DND-41 (cell line): ENCODE measurements around the gene SHFL.
A peak's percentile ranks its signal among the peaks of the same experiment; 100 is the strongest.

ENCODE experiments used
- ATAC-seq: fragments of 200-7000 bp; cut with Tn5 transposase; 3 replicates; pipeline ENCODE4 v1.9.1; 2021; ENCODE audit warnings: low read depth; ENCODE audit not compliant: insufficient read depth
- DNase-seq: peaks from one replicate; pipeline ENCODE4 v3.0.0-alpha.2; 2020
- H2AFZ ChIP-seq: 2 replicates; pipeline ENCODE4 v1.6.0; 2012; ENCODE audit warnings: low read depth, low read length
- H3K27ac ChIP-seq: 2 replicates; pipeline ENCODE4 v1.5.1; 2012; ENCODE audit warnings: low read length, inconsistent platforms
- H3K27me3 ChIP-seq: fragments of 200-600 bp; sonication (generic); 2 replicates; pipeline ENCODE4 v1.6.0; 2012; ENCODE audit warnings: low read length, mild to moderate bottlenecking, inconsistent platforms; ENCODE audit not compliant: insufficient read depth, poor library complexity
- H3K36me3 ChIP-seq: 2 replicates; pipeline ENCODE4 v1.5.1; 2012; ENCODE audit warnings: low read length, inconsistent platforms; ENCODE audit not compliant: insufficient read depth
- H3K4me1 ChIP-seq: 2 replicates; pipeline ENCODE4 v1.5.1; 2012; ENCODE audit warnings: mild to moderate bottlenecking, low read length; ENCODE audit not compliant: insufficient read depth
- H3K4me2 ChIP-seq: 2 replicates; pipeline ENCODE4 v1.6.0; 2012; ENCODE audit warnings: mild to moderate bottlenecking, moderate library complexity, low read length, inconsistent platforms; ENCODE audit not compliant: insufficient read depth
- H3K4me3 ChIP-seq, 2 experiments: fragments of 200-600 bp in 1 of 2; shearing (Covaris generic) in 1 of 2; 2 replicates each; pipeline ENCODE4 v1.5.1; 2012 to 2016; ENCODE audit warnings: inconsistent platforms in 2 of 2, low read length in 2 of 2, mild to moderate bottlenecking in 2 of 2, low read depth in 1 of 2, moderate library complexity in 1 of 2
- H3K79me2 ChIP-seq: 2 replicates; pipeline ENCODE4 v1.6.0; 2012; ENCODE audit warnings: low read length, inconsistent platforms; ENCODE audit not compliant: insufficient read depth
- H3K9ac ChIP-seq: 2 replicates; pipeline ENCODE4 v1.6.0; 2012; ENCODE audit warnings: low read depth, mild to moderate bottlenecking, inconsistent platforms, low read length, moderate library complexity
- H3K9me3 ChIP-seq: 2 replicates; pipeline ENCODE4 v1.5.1; 2012; ENCODE audit warnings: low read length, moderate library complexity, mild to moderate bottlenecking, inconsistent platforms; ENCODE audit not compliant: insufficient read depth, severe bottlenecking
- H4K20me1 ChIP-seq: 2 replicates; pipeline ENCODE4 v1.6.0; 2012; ENCODE audit warnings: low read length; ENCODE audit not compliant: insufficient read depth
- EZH2 ChIP-seq: IDR thresholded peaks from 3 replicates; pipeline ENCODE4 v1.6.1; 2012; ENCODE audit warnings: borderline replicate concordance, low read depth, mild to moderate bottlenecking, moderate library complexity, low read length, inconsistent platforms; ENCODE audit not compliant: severe bottlenecking
- TF ChIP-seq, protein P1 (sequence below): IDR thresholded peaks from 2 replicates; pipeline ENCODE4 v1.5.1; 2012; ENCODE audit warnings: borderline replicate concordance, low read length, moderate library complexity, mild to moderate bottlenecking; ENCODE audit not compliant: poor library complexity, severe bottlenecking; ENCODE audit errors: extremely low read depth

SHFL gene

DNA sequence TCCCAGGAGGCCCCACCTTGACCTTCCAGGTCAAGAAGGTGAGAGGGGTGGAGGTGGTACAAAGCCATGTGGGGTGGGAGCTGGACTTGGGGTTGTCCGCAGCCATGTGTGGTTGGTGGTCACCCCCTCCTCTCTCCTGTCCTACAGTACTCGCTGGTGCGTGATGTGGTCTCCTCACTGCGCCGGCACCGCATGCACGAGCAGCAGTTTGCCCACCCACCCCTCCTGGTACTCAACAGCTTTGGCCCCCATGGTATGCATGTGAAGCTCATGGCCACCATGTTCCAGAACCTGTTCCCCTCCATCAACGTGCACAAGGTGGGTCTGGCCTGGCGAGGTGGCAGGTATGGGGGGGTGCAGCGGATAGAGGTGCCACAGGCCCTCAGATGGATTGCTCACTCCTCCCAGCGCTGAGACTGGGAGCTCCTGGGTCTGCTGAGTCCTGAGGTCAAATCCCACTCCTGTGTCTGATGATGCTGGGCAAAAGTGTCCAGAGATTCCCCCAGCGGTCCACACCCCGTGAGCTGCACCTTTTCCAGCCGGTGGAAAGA lies 21.8 kb downstream of the SHFL start:
- H3K27me3 ChIP-seq, result no peaks in the 10 kb centered on the region
- H3K4me3 ChIP-seq, result peak overlapping the region in 1 of 2 experiments; percentile 92; a peak in 3 of 4 replicates
- TF ChIP-seq, protein P1, sequence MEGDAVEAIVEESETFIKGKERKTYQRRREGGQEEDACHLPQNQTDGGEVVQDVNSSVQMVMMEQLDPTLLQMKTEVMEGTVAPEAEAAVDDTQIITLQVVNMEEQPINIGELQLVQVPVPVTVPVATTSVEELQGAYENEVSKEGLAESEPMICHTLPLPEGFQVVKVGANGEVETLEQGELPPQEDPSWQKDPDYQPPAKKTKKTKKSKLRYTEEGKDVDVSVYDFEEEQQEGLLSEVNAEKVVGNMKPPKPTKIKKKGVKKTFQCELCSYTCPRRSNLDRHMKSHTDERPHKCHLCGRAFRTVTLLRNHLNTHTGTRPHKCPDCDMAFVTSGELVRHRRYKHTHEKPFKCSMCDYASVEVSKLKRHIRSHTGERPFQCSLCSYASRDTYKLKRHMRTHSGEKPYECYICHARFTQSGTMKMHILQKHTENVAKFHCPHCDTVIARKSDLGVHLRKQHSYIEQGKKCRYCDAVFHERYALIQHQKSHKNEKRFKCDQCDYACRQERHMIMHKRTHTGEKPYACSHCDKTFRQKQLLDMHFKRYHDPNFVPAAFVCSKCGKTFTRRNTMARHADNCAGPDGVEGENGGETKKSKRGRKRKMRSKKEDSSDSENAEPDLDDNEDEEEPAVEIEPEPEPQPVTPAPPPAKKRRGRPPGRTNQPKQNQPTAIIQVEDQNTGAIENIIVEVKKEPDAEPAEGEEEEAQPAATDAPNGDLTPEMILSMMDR, result no peak
- TF ChIP-seq EZH2, result no peak
- H3K36me3 ChIP-seq, result peaks cover 51% of the 10 kb centered on the region
- no peak overlapping the region for H2AFZ ChIP-seq
- peaks cover 52% of the 10 kb centered on the region for H4K20me1 ChIP-seq
- no peak overlapping the region for H3K27ac ChIP-seq
- peak overlapping the region; percentile 86 for H3K9ac ChIP-seq
- H3K9me3 ChIP-seq, result no peaks in the 10 kb centered on the region
- peaks cover 37% of the 10 kb centered on the region for H3K79me2 ChIP-seq
- peak overlapping the region; percentile 69 for H3K4me2 ChIP-seq
- ATAC-seq (no peak), DNase-seq (no peak)
- H3K4me1 ChIP-seq, result peaks cover 24% of the 10 kb centered on the region

DNA sequence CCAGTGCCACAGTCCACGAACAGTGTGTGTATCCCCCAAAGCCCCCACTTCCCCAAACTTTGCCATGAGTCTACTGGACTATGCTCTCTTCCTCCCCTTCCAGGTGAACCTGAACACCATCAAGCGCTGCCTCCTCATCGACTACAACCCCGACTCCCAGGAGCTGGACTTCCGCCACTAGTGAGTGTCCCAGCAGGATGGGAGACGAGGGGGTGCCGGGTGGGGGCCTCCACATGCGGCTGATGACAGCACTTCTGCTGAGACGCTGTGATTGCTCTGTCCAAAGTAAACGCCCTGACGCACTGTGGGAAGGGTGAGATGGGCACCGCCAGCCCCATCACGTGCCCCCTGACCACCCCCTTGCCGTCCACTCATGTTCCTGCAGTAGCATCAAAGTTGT lies 23.4 kb downstream of the SHFL start:
- Histone ChIP-seq H3K4me2 (no peak overlapping the region), H2AFZ (no peak overlapping the region), H4K20me1 (peaks cover 68% of the 10 kb centered on the region), H3K9ac (no peak overlapping the region), H3K9me3 (no peaks in the 10 kb centered on the region), H3K4me3 (no peak overlapping the region), H3K4me1 (peaks cover 24% of the 10 kb centered on the region), H3K79me2 (peaks cover 37% of the 10 kb centered on the region), H3K27ac (no peak overlapping the region), H3K27me3 (no peaks in the 10 kb centered on the region), H3K36me3 (peaks cover 64% of the 10 kb centered on the region)
- ATAC-seq (no peak), DNase-seq (no peak)
- TF ChIP-seq, protein P1, result no peak
- no peak for TF ChIP-seq EZH2

DNA sequence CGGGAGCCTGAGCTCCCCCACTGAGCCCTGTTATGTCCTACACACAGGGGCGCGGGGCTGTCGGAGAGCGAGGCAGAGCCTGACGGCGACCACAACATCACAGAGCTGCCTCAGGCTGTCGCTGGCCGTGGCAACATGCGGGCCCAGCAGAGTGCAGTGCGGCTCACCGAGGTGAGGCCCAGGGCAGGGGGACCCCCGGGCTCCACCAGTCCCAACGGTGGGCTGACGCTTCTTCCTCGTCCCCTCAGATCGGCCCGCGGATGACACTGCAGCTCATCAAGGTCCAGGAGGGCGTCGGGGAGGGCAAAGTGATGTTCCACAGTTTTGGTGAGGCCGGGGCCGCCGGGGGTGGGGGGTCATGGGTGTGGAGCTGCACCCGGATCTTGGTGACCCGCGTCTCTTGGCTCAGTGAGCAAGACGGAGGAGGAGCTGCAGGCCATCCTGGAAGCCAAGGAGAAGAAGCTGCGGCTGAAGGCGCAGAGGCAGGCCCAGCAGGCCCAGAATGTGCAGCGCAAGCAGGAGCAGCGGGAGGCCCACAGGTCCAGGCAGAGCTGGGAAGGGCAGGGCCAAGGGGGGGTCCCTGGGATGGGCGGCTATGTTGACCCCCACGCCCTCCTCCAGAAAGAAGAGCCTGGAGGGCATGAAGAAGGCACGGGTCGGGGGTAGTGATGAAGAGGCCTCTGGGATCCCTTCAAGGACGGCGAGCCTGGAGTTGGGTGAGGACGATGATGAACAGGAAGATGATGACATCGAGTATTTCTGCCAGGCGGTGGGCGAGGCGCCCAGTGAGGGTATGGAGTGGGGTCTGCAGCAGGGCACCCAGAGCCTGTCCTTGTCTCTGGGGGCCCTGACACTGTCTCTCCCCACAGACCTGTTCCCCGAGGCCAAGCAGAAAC lies 24.2 kb downstream of the SHFL start:
- Histone ChIP-seq H3K4me3 (no peak overlapping the region), H4K20me1 (peaks cover 74% of the 10 kb centered on the region), H3K79me2 (peaks cover 37% of the 10 kb centered on the region), H3K27me3 (no peaks in the 10 kb centered on the region), H2AFZ (no peak overlapping the region), H3K9ac (no peak overlapping the region), H3K4me2 (no peak overlapping the region), H3K36me3 (peaks cover 72% of the 10 kb centered on the region), H3K9me3 (no peaks in the 10 kb centered on the region), H3K27ac (no peak overlapping the region), H3K4me1 (peaks cover 24% of the 10 kb centered on the region)
- ATAC-seq, result no peak
- TF ChIP-seq, protein P1, result no peak
- no peak for TF ChIP-seq EZH2
- DNase-seq, result no peak
